ENCODE data around the gene BATF3.
"Not testable (repeated sequence)": the region's sequence is repeated elsewhere in the genome, so short reads cannot be mapped to it uniquely, and the experiment has no call there.

The BATF3 gene

DNA sequence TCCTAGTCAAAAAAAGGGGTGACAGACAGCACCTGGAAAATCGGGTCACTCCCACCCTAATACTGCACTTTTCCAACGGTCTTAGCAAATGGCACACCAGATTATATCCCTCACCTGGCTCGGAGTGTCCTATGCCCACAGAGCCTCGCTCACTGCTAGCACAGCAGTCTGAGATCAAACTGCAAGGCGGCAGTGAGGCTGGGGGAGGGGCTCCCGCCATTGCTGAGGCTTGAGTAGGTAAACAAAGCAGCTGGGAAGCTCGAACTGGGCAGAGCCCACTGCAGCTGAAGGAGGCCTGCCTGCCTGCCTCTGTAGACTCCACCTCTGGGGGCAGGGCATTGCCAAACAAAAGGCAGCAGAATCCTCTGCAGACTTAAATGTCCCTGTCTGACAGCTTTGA is 41.4 kb downstream of the BATF3 start:
- not testable (repeated sequence) for DNase-seq (ENCODE audit: low read depth in 2 of 2)

DNA sequence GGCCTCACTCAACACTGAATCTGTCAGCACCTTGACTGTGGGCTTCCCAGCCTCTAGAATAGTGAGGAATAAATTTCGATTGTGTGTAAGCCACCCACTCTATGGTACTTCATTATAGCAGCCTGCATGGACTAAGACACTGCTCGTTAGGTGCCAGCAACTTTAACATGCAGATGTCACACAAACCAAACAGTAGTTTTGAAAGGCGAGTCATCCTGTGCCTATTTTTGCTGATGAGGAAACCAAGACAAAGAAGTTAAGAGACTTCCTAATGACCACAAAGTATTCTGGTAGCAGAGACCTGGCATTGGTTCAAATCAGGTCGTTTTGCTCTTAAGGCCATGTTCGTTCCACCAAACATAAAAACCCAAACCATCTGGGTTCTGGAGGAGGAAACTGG is 42.9 kb downstream of the BATF3 start:
- no peak for DNase-seq (ENCODE audit: low read depth in 2 of 2)

DNA sequence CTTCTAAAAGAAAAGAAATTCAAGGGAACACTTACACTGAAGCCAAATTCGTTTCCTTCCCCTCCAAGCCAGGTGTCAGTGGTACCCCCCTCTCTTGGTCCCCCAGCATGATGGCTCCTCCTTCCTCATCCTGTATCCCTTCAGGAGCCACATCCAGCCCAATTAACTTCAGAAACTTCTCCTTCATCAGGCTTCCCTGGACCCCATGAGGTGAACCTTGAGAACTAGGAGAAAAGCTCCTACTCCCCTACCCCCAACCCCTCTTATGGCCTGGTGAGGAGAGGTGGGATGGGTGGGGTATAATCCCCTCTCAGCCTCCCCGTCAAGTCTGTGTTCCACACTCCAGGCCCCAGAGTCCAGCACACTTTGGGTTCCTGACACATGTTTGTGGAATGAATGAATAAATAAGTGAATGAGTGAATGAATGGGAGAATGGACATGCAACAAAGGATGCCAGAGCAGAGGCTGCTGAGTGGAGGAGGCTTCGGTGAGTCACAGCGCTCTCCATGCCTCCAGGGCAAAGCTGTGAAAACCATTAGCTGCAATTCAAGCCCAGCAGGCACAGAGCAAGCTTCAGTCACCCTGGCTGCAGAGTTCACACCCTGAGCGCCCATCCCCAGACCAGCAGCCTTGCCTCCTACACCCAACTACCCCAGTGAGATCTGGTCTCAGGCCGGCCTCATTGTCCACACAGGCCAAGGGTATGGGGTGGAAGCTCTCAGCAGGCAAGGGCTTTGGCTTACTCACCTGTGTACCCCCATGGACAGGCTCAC is 43.8 kb downstream of the BATF3 start:
- no peak for DNase-seq (ENCODE audit: low read depth in 2 of 2)

DNA sequence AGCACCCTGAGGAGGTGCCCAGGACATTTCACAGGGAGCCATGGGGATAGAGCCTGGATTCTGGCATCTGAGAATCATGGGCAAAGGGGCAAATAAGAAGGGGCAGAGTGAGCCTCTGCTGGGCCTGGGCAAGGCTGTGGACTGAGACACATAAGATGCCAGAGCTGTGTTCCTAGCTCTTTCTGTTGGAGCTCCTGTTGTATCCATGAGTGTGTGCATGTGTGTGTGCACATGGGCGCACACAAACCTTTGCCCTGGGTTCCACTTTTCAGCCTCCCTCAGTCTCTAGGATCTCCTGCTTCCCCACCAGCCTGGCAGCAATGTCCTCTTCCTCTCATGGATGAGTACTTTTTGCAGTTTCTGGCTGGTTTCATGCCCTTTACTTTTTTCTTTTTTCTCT is 47.0 kb downstream of the BATF3 start:
- no peak for DNase-seq (ENCODE audit: low read depth in 2 of 2)

DNA sequence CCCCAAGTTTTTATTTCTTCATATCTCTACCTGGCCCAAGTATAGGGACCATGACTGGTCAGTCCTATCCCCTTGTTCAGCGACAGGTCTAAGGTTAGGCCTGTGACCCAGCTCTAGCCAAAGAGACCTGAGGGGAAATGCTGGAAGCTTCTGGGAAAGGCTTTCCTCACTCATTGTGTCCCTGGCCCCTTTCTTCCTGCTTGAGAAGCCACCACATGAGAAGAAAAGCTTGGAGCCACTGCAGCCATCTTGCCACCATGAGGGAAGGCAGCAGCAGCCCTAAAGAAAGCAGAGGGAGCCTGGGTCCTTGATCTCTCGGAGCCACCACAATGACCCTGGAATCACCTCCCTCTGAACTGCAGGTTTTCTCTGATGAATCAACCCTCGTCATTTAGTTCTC is 47.7 kb downstream of the BATF3 start:
- no peak for DNase-seq (ENCODE audit: low read depth in 2 of 2)

DNA sequence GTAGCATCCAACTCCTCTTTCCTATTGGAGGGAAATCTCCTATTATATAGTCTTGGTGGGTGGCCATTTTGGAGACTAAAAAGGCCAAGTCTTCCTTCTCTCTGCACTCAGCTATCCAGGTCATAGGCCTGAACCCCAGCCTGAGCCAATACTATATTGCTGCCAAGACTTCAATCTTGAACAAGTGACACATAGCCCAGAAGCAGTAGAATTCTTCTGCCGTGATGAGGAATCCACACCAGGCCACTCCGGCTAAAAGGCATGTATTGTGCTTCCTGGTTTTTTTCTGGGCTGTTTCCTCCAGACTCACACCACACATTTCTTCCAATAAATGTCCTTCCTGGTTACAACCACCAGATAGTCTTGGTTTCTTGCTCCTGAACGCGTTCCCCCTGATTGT is 48.1 kb downstream of the BATF3 start:
- DNase-seq (ENCODE audit: low read depth in 2 of 2) = no peak

DNA sequence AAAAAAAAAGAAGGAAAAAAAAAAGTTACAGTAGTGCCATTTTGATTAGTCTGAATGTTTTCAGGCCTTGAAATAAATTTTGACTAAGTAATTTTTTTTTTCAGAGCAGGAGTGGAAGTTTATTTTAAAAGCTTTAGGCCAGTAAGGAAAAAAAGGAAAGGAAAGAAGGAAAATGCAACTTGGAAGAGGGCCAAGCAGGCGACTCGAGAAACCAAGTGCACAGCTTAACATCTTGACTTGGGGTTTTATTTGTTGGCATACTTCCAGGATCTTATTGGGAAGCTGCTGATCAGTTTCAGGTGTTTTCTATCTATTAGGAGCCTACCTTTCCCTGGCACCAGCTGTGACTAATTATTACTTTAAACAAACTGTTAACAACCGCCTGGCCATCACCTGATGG is 49.4 kb downstream of the BATF3 start:
- DNase-seq (ENCODE audit: low read depth in 2 of 2) = no peak

DNA sequence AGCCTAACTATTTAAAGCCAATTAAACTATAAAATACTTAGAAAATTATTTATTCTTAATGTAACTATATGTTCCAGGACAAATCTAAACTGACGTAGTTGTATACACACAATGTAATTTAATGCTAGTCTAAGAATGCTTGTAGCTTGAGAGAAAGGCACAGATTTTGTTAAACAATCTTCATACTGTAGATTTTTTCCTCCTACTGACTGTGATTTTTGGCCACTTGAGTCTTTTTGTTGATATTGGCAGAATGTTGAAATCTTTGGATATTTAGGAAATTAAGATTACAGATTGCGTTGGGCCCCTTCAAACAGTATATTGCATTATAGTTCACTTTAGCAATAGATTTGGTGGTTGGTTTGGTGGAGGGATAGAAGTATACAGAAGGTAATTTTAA is 50.6 kb downstream of the BATF3 start:
- DNase-seq (ENCODE audit: low read depth in 2 of 2) = no peak

DNA sequence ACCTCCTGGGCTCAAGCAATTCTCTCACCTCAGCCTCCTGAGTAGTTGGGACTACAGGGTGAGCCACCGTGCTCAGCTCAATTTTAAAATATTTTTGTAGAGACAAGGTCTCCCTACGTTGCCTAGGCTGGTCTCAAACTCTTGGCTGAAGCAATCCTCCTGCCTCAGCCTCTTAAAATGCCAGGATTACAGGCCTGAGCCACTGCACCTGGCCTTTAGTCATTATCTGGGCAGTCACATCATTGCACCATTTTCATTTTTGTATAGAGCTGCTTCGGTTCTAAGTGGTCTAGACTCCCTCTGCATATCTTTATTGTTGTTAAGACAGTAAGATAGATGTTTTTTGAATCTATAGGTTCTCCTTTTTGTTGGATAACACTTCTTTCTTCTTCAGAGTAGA is 51.2 kb downstream of the BATF3 start:
- DNase-seq (ENCODE audit: low read depth in 2 of 2) = no peak

DNA sequence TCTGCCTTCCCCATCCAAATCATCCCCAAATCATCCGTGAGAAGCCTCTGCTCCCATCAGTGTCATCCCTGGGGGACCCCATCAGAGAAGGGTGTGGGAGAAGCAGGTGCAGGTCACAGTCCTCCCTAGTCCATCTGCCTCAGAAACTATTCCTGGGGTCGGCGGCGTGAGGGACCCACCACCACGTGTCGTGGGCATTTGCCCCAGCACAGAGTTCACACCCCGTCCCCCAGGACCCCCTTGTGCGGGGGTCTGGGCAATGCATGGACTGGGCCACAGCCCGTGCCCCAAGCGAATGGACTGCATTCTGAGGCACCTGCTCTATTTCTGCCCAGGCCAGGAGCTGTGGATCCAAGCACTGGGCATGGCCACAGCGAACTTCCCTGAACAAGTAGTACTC is 52.6 kb downstream of the BATF3 start:
- DNase-seq (ENCODE audit: low read depth in 2 of 2) = no peak

DNA sequence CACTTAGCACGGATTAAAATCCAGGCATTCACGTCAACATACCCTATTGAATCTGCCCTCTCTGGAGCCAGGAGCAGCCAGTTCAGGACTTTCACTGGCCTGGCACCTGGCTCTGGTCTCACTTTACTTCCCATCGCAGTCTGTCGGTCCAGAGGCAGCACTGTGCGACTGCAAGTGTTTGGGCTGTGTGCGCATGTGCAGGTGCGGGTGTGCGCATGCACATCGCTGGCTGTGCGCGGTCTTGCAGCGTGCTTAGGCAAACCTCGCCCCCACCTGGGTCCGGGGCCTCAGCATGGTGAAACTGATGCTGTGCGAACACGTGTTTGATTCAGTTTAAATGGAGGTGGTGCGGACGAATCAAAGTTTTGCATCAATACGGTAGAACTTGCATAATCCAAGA is 53.1 kb downstream of the BATF3 start:
- no peak for DNase-seq (ENCODE audit: low read depth in 2 of 2)

DNA sequence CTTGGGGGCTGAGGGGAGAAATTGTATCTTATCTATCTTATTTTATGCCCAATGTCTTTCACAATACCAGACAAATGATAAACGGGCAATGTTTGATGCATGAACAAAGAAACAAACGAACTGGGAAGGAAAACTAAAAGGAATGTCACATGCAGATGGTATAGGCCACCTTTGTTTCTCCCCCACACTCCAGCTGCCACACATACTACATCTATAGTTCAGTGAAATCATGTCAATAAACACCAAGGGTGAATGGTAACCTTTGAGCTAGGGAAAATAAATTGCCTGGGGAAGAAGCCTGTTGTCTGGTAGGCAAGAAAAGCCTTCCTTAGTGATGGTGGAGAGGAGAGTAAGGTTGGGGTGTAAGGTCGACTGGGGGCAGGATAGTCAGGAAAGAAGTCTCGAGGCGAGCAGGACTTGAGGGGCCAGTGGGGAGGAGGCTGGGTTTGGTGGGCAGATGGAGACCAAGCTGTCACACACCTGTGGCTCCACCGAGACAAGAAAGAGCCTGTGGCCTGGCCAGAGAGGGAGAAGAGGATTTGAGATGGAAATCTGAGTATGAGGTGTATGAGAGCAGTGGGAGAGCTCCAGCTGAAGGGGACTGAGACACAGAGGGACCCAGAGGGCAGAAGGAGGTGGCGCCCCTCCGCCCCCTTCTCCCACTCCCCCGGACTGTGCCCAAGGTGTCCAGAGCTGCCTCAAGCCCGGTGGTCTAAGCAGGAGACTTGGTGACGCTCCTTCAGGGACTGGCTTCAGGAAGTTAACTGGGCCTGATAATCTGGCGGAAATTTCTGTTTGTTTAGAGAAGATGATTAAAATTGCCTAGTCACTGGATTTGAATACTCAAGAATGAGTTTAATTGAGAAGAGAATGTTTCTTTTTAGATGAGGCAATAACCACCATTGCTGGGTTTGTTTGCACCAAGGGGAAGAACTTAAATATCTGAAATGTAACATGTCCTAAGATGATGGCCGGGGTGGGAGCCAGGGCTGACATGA is 53.8 kb downstream of the BATF3 start:
- no peak for DNase-seq (ENCODE audit: low read depth in 2 of 2)

DNA sequence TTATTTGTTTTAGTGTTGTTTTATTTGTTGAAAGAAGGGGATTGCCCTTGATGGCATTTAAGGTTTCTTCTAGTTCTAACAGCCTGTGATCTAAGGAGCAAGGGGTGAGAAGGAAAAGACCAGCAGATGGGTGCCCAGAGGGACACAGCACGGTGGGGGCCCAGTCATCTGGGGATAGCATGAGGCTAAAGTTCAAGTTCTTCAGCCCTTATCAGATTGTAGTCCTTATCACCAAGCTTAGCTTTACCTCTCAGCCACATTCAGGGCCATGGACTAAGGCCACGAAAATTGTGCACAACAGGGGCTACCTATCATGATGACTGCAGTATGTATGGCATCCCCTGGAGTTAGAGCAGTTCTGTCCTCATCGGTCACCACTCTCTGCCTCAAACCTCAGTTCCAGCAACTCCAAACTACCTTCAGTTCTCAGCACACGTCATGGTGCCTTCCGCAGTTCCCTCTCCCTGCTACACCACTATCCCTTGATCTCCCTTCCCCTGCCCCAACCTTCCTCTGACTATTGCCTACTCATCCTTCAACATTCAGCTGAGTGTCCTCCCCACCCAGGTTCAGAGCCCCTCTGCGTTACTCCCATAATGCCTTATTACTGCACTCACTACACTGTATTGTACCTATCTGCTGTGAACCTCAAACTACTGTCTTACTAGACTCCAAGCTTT is 54.6 kb downstream of the BATF3 start:
- DNase-seq (ENCODE audit: low read depth in 2 of 2) = no peak

DNA sequence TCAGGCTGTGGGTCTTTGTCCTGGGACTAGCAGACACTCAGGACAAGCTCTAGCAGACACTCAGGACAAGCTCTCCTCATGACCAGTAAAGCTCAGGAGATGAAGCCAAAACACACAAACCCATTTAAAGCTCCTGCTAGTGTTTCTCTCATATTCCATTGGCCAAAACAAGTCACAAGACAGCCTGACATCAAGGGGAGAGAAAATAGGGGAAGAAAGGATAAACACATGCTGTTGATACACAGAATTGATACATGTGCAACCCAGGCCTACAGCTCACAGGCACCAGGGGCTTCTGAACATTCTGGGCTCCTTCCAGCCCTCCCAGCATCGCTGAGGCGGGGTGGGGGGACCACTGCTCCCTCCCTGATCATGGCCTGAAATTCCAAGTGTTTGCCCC is 55.8 kb downstream of the BATF3 start:
- no peak for DNase-seq (ENCODE audit: low read depth in 2 of 2)

DNA sequence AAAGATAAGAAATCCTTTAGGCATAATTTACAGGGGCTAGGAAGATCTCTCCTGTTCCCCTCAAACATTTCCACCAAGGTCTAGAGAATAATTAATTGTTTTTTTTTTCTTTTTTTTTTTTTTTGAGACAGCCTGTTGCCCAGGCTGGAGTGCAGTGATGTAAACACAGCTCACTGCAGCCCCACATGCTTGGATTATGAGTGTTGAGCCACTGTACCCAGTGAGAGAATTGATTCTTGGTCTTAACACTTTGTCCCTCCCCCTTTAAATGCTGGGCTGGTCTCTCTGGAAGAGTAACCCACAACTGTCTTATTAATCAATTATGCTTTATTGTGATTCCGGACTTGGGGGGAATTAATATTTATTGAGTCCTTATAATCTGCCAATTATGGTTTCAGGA is 57.7 kb downstream of the BATF3 start:
- DNase-seq (ENCODE audit: low read depth in 2 of 2) = no peak

DNA sequence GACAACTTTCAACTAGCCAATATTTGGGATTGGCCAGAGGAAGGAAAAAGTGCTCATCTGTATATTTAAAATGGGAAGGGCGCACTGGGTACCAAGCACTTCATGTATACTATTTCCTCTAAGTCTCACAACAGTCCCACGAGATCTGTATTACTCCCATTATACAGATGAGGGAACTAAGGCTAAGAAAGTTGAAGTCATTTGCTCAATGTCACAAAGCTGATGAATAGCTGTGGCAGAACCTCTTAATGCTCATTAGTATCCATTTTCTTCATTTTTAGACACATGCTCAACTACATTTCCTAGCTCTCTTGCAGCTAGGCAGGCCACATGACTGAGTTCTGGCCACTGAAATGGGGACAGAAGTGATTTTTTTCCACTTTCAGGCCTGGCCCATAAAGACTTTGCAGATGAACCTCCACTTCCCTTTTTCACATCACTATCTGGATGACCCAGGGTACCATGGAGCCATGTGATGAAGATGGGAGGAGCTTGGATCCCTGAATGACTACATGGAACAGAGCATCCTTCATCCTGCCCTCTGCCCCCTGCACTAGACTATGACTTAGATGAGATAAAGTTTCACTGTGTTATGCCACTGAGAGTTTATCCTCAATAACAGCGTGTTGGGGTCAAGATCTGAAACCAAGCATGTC is 59.3 kb downstream of the BATF3 start:
- DNase-seq (ENCODE audit: low read depth in 2 of 2) = no peak

DNA sequence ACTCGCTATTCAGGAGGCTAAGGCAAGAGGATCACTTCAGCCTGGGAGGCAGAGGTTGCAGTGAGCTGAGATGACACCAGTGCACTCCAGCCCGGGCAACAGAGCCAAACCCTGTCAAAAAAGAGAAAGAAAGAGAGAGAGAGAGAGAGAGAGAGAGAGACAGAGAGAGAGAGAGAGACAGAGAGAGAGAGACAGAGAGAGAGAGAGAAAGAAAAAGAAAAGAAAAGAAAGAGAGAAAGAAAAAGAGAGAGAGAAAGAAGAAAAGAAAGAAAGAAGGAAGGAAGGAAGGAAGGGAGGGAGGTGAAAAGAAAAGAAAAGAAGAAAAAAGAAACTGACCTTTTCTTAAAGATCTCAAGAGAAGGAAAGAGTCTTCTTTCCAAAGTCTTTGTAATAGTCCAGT is 60.1 kb downstream of the BATF3 start:
- not testable (repeated sequence) for DNase-seq (ENCODE audit: low read depth in 2 of 2)

DNA sequence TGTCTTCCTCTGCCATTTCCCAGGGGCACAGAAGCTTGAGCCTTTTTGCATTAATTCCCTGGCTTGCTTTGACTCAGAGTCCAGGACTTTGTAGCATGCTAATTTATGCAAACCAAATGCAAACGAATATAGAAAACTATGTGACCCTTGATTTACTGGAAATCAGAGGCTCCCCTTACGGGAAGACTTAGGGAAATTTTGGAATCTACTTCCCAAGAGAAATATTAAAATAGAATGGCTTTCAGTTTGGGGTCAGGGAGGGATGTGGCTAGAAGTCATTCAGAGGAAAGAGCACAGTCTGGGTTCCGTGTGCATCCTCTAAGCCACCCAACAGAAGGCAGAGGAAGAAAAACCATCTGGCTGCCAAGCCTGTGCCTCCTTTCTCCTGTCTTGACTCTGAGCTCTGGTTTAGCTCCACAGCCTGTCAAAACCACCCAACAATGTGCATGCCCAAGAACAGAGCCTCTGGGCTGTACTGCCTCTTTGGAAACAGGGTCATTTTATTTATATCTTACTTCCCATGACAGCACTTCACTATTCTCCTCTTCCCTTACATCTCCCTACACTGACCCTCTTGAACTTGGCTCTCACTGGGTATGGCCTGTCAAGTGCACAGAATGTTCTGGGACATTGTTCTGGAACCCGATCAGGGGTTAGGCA is 61.0 kb downstream of the BATF3 start:
- peak; percentile 83 to 84 for DNase-seq (ENCODE audit: low read depth in 2 of 2)

DNA sequence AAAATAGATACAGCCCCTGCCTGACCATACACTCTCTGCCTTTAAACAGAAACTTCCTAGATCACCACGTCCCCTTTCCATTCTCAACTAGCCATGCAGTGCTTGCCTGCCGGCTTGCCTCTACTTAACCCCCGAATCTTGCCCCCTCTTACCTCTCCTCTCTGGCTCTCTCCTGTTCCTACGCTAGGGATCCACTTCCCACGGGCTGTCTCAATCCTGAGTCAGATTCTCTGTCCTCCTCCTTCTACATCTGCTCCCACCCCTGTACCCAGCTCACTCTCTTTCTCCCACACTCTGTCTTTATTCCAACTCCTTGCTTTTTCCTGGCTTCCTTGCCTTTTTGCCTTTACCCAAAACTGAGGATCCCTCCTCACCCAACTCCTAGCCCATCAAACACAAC is 61.7 kb downstream of the BATF3 start:
- no peak for DNase-seq (ENCODE audit: low read depth in 2 of 2)

All from fibroblast of skin of left quadriceps (primary cell).